ENCODE measurements around the gene EPHA3. TPM values are rescaled to one million over a fixed set of nuclear protein-coding genes. Genes with fewer than 3 reads are reported as not detected.

EPHA3 gene
- total RNA-seq, 1 donor from 2014 or later = 5.0 TPM

- Histone ChIP-seq H3K79me2 (ENCODE audit: insufficient read depth, low read length) (no peaks in the 10 kb centered on the region), H3K4me3 (ENCODE audit: insufficient read depth, low read depth, low read length) (no peak overlapping the region), H3K9ac (ENCODE audit: low read length) (no peak overlapping the region), H3K27ac (ENCODE audit: low read depth, low read length) (no peak overlapping the region), H2AFZ (ENCODE audit: low read depth, low read length) (no peak overlapping the region), H3K4me1 (ENCODE audit: insufficient read depth, low read length) (peaks cover 8% of the 10 kb centered on the region), H3K36me3 (ENCODE audit: insufficient read depth, low read length) (no peaks in the 10 kb centered on the region), H3K9me3 (ENCODE audit: insufficient read depth, low read depth, low read length) (no peaks in the 10 kb centered on the region), H3K27me3 (ENCODE audit: insufficient read depth, low read length) (no peaks in the 10 kb centered on the region), H3K4me2 (ENCODE audit: low read length) (no peak overlapping the region), H4K20me1 (ENCODE audit: insufficient read depth, low read length) (no peaks in the 10 kb centered on the region)
- TF ChIP-seq CTCF (IDR thresholded peaks at IDR 0.05; ENCODE audit: insufficient read depth, low read depth, low read length) (no peak), EZH2 (IDR thresholded peaks at IDR 0.05; ENCODE audit: insufficient read depth, low read length) (no peak)
- DNase-seq (ENCODE audit: low read depth) = no peak
- Mint-ChIP-seq H3K4me3 (ENCODE audit: unreplicated experiment) (no peak overlapping the region), H3K4me1 (ENCODE audit: low read depth, unreplicated experiment) (peaks cover 6% of the 10 kb centered on the region), H3K27me3 (ENCODE audit: low read depth, unreplicated experiment) (no peaks in the 10 kb centered on the region), H3K9me3 (ENCODE audit: unreplicated experiment) (no peaks in the 10 kb centered on the region), H3K36me3 (ENCODE audit: low read depth, unreplicated experiment) (no peaks in the 10 kb centered on the region), H3K27ac (ENCODE audit: unreplicated experiment) (no peak overlapping the region)
- FAIRE-seq = no peak
Observed at GRCh38 chr3:89436846-89437245, 329.4 kb downstream of the EPHA3 start.

DNA sequence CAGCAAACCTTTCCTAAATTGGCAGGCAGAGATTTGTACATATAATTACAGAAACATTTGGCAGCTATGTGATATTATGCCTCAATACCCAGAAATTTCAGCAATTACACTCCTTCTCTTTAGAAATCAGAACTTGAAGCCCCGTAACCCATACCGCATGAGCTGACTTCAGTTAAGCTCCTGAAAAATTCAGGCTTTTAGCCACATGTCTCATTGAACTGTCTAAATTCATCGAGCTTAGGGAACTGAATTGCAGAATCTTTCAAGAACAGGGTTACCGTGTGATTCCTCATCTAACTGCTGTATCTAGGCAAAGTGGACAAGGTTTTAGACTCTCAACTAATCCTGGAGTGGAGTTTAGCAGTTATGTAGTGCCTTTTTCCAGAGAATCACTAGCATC lies 333.0 kb downstream of the EPHA3 start:
- FAIRE-seq (no peak), DNase-seq (ENCODE audit: low read depth) (no peak)
- Mint-ChIP-seq H3K4me3 (ENCODE audit: unreplicated experiment) (no peak overlapping the region), H3K27me3 (ENCODE audit: low read depth, unreplicated experiment) (no peaks in the 10 kb centered on the region), H3K27ac (ENCODE audit: unreplicated experiment) (no peak overlapping the region), H3K9me3 (ENCODE audit: unreplicated experiment) (no peaks in the 10 kb centered on the region), H3K4me1 (ENCODE audit: low read depth, unreplicated experiment) (peaks cover 4% of the 10 kb centered on the region), H3K36me3 (ENCODE audit: low read depth, unreplicated experiment) (no peaks in the 10 kb centered on the region)
- no peaks in the 10 kb centered on the region for H3K4me1 ChIP-seq (ENCODE audit: insufficient read depth, low read length)
- no peaks in the 10 kb centered on the region for H3K36me3 ChIP-seq (ENCODE audit: insufficient read depth, low read length)
- H3K27ac ChIP-seq (ENCODE audit: low read depth, low read length) = no peak overlapping the region
- no peak overlapping the region for H3K9ac ChIP-seq (ENCODE audit: low read length)
- no peak overlapping the region for H3K4me3 ChIP-seq (ENCODE audit: insufficient read depth, low read depth, low read length)
- no peaks in the 10 kb centered on the region for H3K27me3 ChIP-seq (ENCODE audit: insufficient read depth, low read length)
- H2AFZ ChIP-seq (ENCODE audit: low read depth, low read length) = no peak overlapping the region
- H3K9me3 ChIP-seq (ENCODE audit: insufficient read depth, low read depth, low read length) = no peaks in the 10 kb centered on the region
- TF ChIP-seq EZH2 (IDR thresholded peaks at IDR 0.05; ENCODE audit: insufficient read depth, low read length) = no peak
- TF ChIP-seq CTCF (IDR thresholded peaks at IDR 0.05; ENCODE audit: insufficient read depth, low read depth, low read length) = no peak
- no peaks in the 10 kb centered on the region for H4K20me1 ChIP-seq (ENCODE audit: insufficient read depth, low read length)
- H3K4me2 ChIP-seq (ENCODE audit: low read length) = no peak overlapping the region
- no peaks in the 10 kb centered on the region for H3K79me2 ChIP-seq (ENCODE audit: insufficient read depth, low read length)

DNA sequence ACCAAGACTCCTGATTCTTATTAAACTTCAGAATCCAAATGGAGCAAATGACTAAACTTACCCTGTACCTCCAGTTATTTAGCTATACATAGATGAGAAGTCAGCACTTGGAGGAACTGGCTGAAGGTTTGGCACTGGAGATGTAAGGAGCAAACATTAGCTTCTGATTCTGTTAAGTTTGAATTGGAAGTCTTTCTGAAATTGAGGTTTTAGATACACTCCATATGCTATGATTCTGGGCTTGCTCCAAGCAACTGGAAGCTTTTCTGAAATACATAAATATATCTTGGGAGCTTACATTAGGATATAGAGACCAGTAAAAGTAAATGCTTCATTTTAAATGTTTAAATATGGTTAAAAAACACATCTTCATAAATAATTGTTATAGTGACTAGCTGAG lies 333.7 kb downstream of the EPHA3 start:
- no peaks in the 10 kb centered on the region for H3K79me2 ChIP-seq (ENCODE audit: insufficient read depth, low read length)
- DNase-seq (ENCODE audit: low read depth) = no peak
- Mint-ChIP-seq H3K27me3 (ENCODE audit: low read depth, unreplicated experiment) (no peaks in the 10 kb centered on the region), H3K4me3 (ENCODE audit: unreplicated experiment) (no peak overlapping the region), H3K9me3 (ENCODE audit: unreplicated experiment) (no peaks in the 10 kb centered on the region), H3K27ac (ENCODE audit: unreplicated experiment) (no peak overlapping the region), H3K36me3 (ENCODE audit: low read depth, unreplicated experiment) (no peaks in the 10 kb centered on the region), H3K4me1 (ENCODE audit: low read depth, unreplicated experiment) (peaks cover 4% of the 10 kb centered on the region)
- H4K20me1 ChIP-seq (ENCODE audit: insufficient read depth, low read length) = no peaks in the 10 kb centered on the region
- no peaks in the 10 kb centered on the region for H3K36me3 ChIP-seq (ENCODE audit: insufficient read depth, low read length)
- H3K4me2 ChIP-seq (ENCODE audit: low read length) = no peak overlapping the region
- H3K27me3 ChIP-seq (ENCODE audit: insufficient read depth, low read length) = no peaks in the 10 kb centered on the region
- H2AFZ ChIP-seq (ENCODE audit: low read depth, low read length) = no peak overlapping the region
- TF ChIP-seq EZH2 (IDR thresholded peaks at IDR 0.05; ENCODE audit: insufficient read depth, low read length) = no peak
- TF ChIP-seq CTCF (IDR thresholded peaks at IDR 0.05; ENCODE audit: insufficient read depth, low read depth, low read length) = no peak
- no peak overlapping the region for H3K9ac ChIP-seq (ENCODE audit: low read length)
- H3K4me1 ChIP-seq (ENCODE audit: insufficient read depth, low read length) = no peaks in the 10 kb centered on the region
- H3K9me3 ChIP-seq (ENCODE audit: insufficient read depth, low read depth, low read length) = no peaks in the 10 kb centered on the region
- no peak overlapping the region for H3K4me3 ChIP-seq (ENCODE audit: insufficient read depth, low read depth, low read length)
- H3K27ac ChIP-seq (ENCODE audit: low read depth, low read length) = no peak overlapping the region
- FAIRE-seq = no peak

Measured in astrocyte (in vitro differentiated cells and primary cell).